ENCODE data around the gene PTPRJ.

The PTPRJ gene

GRCh38 chr11:48093323-48093722, 113.0 kb downstream of the PTPRJ start:
- Histone ChIP-seq H3K9me3 (ENCODE audit: control insufficient read depth, low read length) (no peaks in the 10 kb centered on the region), H4K8ac (ENCODE audit: low read length) (no peak overlapping the region), H2BK12ac (ENCODE audit: low read length in 2 of 2) (no peak overlapping the region), H3K36me3 (ENCODE audit: control insufficient read depth in 1 of 2, insufficient read depth in 2 of 2, low read depth in 1 of 2, low read length in 2 of 2) (peaks cover 0 to 10% of the 10 kb centered on the region in 2 experiments), H4K91ac (ENCODE audit: low read length) (no peak overlapping the region), H3K4me2 (ENCODE audit: low read length, poor library complexity, severe bottlenecking) (no peak overlapping the region), H3K14ac (ENCODE audit: low read length in 2 of 2) (no peak overlapping the region), H2AFZ (ENCODE audit: low read depth, low read length) (no peak overlapping the region), H2AK5ac (ENCODE audit: low read length, severe bottlenecking) (no peak overlapping the region), H3K4me3 (ENCODE audit: insufficient read depth in 1 of 2, low read depth in 1 of 2, low read length in 2 of 2) (no peak overlapping the region), H3K9ac (ENCODE audit: low read length) (no peak overlapping the region), H3K27ac (ENCODE audit: low read length, poor library complexity, severe bottlenecking) (no peak overlapping the region), H3K27me3 (ENCODE audit: control insufficient read depth in 1 of 2, insufficient read depth in 1 of 2, low read length in 2 of 2) (no peaks in the 10 kb centered on the region), H2BK120ac (ENCODE audit: low read depth, low read length) (no peak overlapping the region), H2BK5ac (ENCODE audit: low read depth, low read length, poor library complexity, severe bottlenecking) (no peak overlapping the region), H3K23ac (ENCODE audit: low read length in 2 of 2) (no peak overlapping the region), H3K79me1 (replicated peaks; ENCODE audit: low read length, poor library complexity, severe bottlenecking) (peaks cover 18% of the 10 kb centered on the region), H3K4me1 (ENCODE audit: control insufficient read depth, insufficient read depth, low read depth, low read length) (peaks cover 35% of the 10 kb centered on the region), H3K18ac (ENCODE audit: low read depth in 1 of 2, low read length in 2 of 2) (no peak overlapping the region), H2BK15ac (ENCODE audit: low read depth, poor library complexity, severe bottlenecking) (no peak overlapping the region), H3K4ac (ENCODE audit: low read depth in 1 of 2, low read length in 2 of 2) (no peak overlapping the region)
- no CpG with 5 or more reads among the region's 4 CpGs for WGBS
- no peak for DNase-seq

- no peak overlapping the region for H2BK12ac ChIP-seq (ENCODE audit: low read length in 2 of 2)
- H3K4me3 ChIP-seq (ENCODE audit: insufficient read depth in 1 of 2, low read depth in 1 of 2, low read length in 2 of 2) = no peak overlapping the region
- H2BK120ac ChIP-seq (ENCODE audit: low read depth, low read length) = no peak overlapping the region
These were observed 113.7 kb downstream of the PTPRJ start for GRCh38 chr11:48093795-48094642.

GRCh38 chr11:48094643-48095339, 114.4 kb downstream of the PTPRJ start:
- Histone ChIP-seq H3K79me1 (replicated peaks; ENCODE audit: low read length, poor library complexity, severe bottlenecking) (peaks cover 17% of the 10 kb centered on the region), H3K9me3 (ENCODE audit: control insufficient read depth, low read length) (no peaks in the 10 kb centered on the region), H3K4me1 (ENCODE audit: control insufficient read depth, insufficient read depth, low read depth, low read length) (peaks cover 30% of the 10 kb centered on the region), H3K9ac (ENCODE audit: low read length) (no peak overlapping the region), H3K14ac (ENCODE audit: low read length in 2 of 2) (no peak overlapping the region), H2BK12ac (ENCODE audit: low read length in 2 of 2) (no peak overlapping the region), H3K23ac (ENCODE audit: low read length in 2 of 2) (no peak overlapping the region), H4K91ac (ENCODE audit: low read length) (no peak overlapping the region), H4K8ac (ENCODE audit: low read length) (no peak overlapping the region), H2BK120ac (ENCODE audit: low read depth, low read length) (no peak overlapping the region), H2AFZ (ENCODE audit: low read depth, low read length) (no peak overlapping the region), H3K4me2 (ENCODE audit: low read length, poor library complexity, severe bottlenecking) (no peak overlapping the region), H2AK5ac (ENCODE audit: low read length, severe bottlenecking) (no peak overlapping the region), H3K36me3 (ENCODE audit: control insufficient read depth in 1 of 2, insufficient read depth in 2 of 2, low read depth in 1 of 2, low read length in 2 of 2) (peaks cover 0 to 10% of the 10 kb centered on the region in 2 experiments), H3K27me3 (ENCODE audit: control insufficient read depth in 1 of 2, insufficient read depth in 1 of 2, low read length in 2 of 2) (no peaks in the 10 kb centered on the region), H3K27ac (ENCODE audit: low read length, poor library complexity, severe bottlenecking) (no peak overlapping the region), H3K4me3 (ENCODE audit: insufficient read depth in 1 of 2, low read depth in 1 of 2, low read length in 2 of 2) (no peak overlapping the region), H2BK15ac (ENCODE audit: low read depth, poor library complexity, severe bottlenecking) (no peak overlapping the region), H3K4ac (ENCODE audit: low read depth in 1 of 2, low read length in 2 of 2) (no peak overlapping the region), H2BK5ac (ENCODE audit: low read depth, low read length, poor library complexity, severe bottlenecking) (no peak overlapping the region), H3K18ac (ENCODE audit: low read depth in 1 of 2, low read length in 2 of 2) (no peak overlapping the region)
- WGBS = 97% methylated on average over 9 of the region's 9 CpGs
- DNase-seq = no peak

More at GRCh38 chr11:48093795-48094642, 113.7 kb downstream of the PTPRJ start:
- Histone ChIP-seq H3K9me3 (ENCODE audit: control insufficient read depth, low read length) (no peaks in the 10 kb centered on the region), H2AK5ac (ENCODE audit: low read length, severe bottlenecking) (no peak overlapping the region), H2BK15ac (ENCODE audit: low read depth, poor library complexity, severe bottlenecking) (no peak overlapping the region), H2AFZ (ENCODE audit: low read depth, low read length) (no peak overlapping the region), H2BK5ac (ENCODE audit: low read depth, low read length, poor library complexity, severe bottlenecking) (no peak overlapping the region), H3K23ac (ENCODE audit: low read length in 2 of 2) (no peak overlapping the region), H3K27ac (ENCODE audit: low read length, poor library complexity, severe bottlenecking) (no peak overlapping the region), H3K27me3 (ENCODE audit: control insufficient read depth in 1 of 2, insufficient read depth in 1 of 2, low read length in 2 of 2) (no peaks in the 10 kb centered on the region), H3K4me1 (ENCODE audit: control insufficient read depth, insufficient read depth, low read depth, low read length) (peaks cover 29% of the 10 kb centered on the region), H3K18ac (ENCODE audit: low read depth in 1 of 2, low read length in 2 of 2) (no peak overlapping the region), H4K91ac (ENCODE audit: low read length) (no peak overlapping the region), H4K8ac (ENCODE audit: low read length) (no peak overlapping the region), H3K9ac (ENCODE audit: low read length) (no peak overlapping the region), H3K79me1 (replicated peaks; ENCODE audit: low read length, poor library complexity, severe bottlenecking) (peaks cover 15% of the 10 kb centered on the region), H3K4ac (ENCODE audit: low read depth in 1 of 2, low read length in 2 of 2) (no peak overlapping the region), H3K36me3 (ENCODE audit: control insufficient read depth in 1 of 2, insufficient read depth in 2 of 2, low read depth in 1 of 2, low read length in 2 of 2) (peaks cover 0 to 10% of the 10 kb centered on the region in 2 experiments), H3K4me2 (ENCODE audit: low read length, poor library complexity, severe bottlenecking) (no peak overlapping the region), H3K14ac (ENCODE audit: low read length in 2 of 2) (no peak overlapping the region)
- WGBS = 71% methylated on average over 6 of the region's 6 CpGs
- DNase-seq = peak; percentile 25

GRCh38 chr11:48095779-48096470, 115.6 kb downstream of the PTPRJ start:
- DNase-seq = peak; percentile 14
- Histone ChIP-seq H2AK5ac (ENCODE audit: low read length, severe bottlenecking) (no peak overlapping the region), H3K4ac (ENCODE audit: low read depth in 1 of 2, low read length in 2 of 2) (no peak overlapping the region), H3K23ac (ENCODE audit: low read length in 2 of 2) (no peak overlapping the region), H2BK120ac (ENCODE audit: low read depth, low read length) (no peak overlapping the region), H2BK15ac (ENCODE audit: low read depth, poor library complexity, severe bottlenecking) (no peak overlapping the region), H3K79me1 (replicated peaks; ENCODE audit: low read length, poor library complexity, severe bottlenecking) (peaks cover 17% of the 10 kb centered on the region), H3K9ac (ENCODE audit: low read length) (peak overlapping the region; percentile 37), H3K4me1 (ENCODE audit: control insufficient read depth, insufficient read depth, low read depth, low read length) (peaks cover 25% of the 10 kb centered on the region), H3K36me3 (ENCODE audit: control insufficient read depth in 1 of 2, insufficient read depth in 2 of 2, low read depth in 1 of 2, low read length in 2 of 2) (peaks cover 0 to 6% of the 10 kb centered on the region in 2 experiments), H3K14ac (ENCODE audit: low read length in 2 of 2) (no peak overlapping the region), H3K9me3 (ENCODE audit: control insufficient read depth, low read length) (no peaks in the 10 kb centered on the region), H2BK12ac (ENCODE audit: low read length in 2 of 2) (peak overlapping the region in 1 of 2 experiments; percentile 7), H3K4me2 (ENCODE audit: low read length, poor library complexity, severe bottlenecking) (no peak overlapping the region), H3K18ac (ENCODE audit: low read depth in 1 of 2, low read length in 2 of 2) (peak overlapping the region in 1 of 2 experiments; percentile 35), H2BK5ac (ENCODE audit: low read depth, low read length, poor library complexity, severe bottlenecking) (no peak overlapping the region), H4K8ac (ENCODE audit: low read length) (no peak overlapping the region), H3K27ac (ENCODE audit: low read length, poor library complexity, severe bottlenecking) (no peak overlapping the region), H3K27me3 (ENCODE audit: control insufficient read depth in 1 of 2, insufficient read depth in 1 of 2, low read length in 2 of 2) (no peaks in the 10 kb centered on the region), H2AFZ (ENCODE audit: low read depth, low read length) (no peak overlapping the region), H3K4me3 (ENCODE audit: insufficient read depth in 1 of 2, low read depth in 1 of 2, low read length in 2 of 2) (no peak overlapping the region), H4K91ac (ENCODE audit: low read length) (peak overlapping the region; percentile 7)
- WGBS = 58% methylated on average over 12 of the region's 12 CpGs
